HEK293 (cell line): ENCODE measurements around the gene CACNA1H.

Experiments used
- ZNF366 ChIP-seq: fragments of 450-650 bp; formaldehyde crosslinking; conservative IDR thresholded peaks from 2 replicates; pipeline ENCODE4 v1.5.1; 2016; ENCODE audit warnings: missing biosample characterization, missing genetic modification characterization
- TF ChIP-seq, protein P1 (sequence below): fragments of 450-650 bp; formaldehyde crosslinking; IDR thresholded peaks from 2 replicates; pipeline ENCODE4 v1.5.1; 2016; ENCODE audit warnings: missing biosample characterization, missing genetic modification characterization

DNA sequence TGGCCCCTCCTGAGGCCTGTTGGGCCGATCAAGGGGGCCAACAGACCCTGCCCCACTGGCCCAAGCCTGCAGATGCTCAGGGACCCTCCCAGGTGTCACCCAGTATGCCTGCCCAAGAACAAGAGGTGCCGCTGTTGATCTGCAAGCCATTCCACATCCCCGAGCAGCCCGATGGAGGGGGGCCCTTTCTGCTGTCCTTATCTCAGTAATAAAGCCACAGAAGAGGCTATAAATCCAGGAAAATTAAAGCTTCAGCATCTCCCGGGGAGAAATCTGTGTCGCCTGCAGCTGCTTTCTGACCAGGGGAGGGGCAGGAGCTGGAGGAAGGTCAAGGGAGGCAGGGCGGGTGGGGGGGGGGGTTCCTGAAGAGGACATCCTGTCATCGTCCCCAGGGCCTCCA is 11.7 kb upstream of the CACNA1H start:
- TF ChIP-seq, protein P1, sequence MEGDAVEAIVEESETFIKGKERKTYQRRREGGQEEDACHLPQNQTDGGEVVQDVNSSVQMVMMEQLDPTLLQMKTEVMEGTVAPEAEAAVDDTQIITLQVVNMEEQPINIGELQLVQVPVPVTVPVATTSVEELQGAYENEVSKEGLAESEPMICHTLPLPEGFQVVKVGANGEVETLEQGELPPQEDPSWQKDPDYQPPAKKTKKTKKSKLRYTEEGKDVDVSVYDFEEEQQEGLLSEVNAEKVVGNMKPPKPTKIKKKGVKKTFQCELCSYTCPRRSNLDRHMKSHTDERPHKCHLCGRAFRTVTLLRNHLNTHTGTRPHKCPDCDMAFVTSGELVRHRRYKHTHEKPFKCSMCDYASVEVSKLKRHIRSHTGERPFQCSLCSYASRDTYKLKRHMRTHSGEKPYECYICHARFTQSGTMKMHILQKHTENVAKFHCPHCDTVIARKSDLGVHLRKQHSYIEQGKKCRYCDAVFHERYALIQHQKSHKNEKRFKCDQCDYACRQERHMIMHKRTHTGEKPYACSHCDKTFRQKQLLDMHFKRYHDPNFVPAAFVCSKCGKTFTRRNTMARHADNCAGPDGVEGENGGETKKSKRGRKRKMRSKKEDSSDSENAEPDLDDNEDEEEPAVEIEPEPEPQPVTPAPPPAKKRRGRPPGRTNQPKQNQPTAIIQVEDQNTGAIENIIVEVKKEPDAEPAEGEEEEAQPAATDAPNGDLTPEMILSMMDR (tag by site-specific recombination): no peak
- no peak for TF ChIP-seq ZNF366 (tag by site-specific recombination)
